ENCODE results near the gene NSD2. TPM values are rescaled to one million over a fixed set of nuclear protein-coding genes. Genes with fewer than 3 reads are reported as not detected.
"Not testable (repeated sequence)": the region's sequence is repeated elsewhere in the genome, so short reads cannot be mapped to it uniquely, and the experiment has no call there.

The NSD2 gene
- total RNA-seq, 1 donor from 2014 or later = 202 TPM

- Mint-ChIP-seq H3K27ac (peak overlapping the region; percentile 75), H3K36me3 (ENCODE audit: low read depth) (peaks cover 31% of the 10 kb centered on the region), H3K27me3 (ENCODE audit: insufficient read depth) (no peaks in the 10 kb centered on the region), H3K4me1 (ENCODE audit: low read depth) (peaks cover 15% of the 10 kb centered on the region), H3K4me3 (no peak overlapping the region), H3K9me3 (no peaks in the 10 kb centered on the region)
- DNase-seq (ENCODE audit: low spot score) = no peak
- intact Hi-C loops (cut with micrococcal nuclease) = loop anchor here (2.0 kb wide), 1 partner anchor 21 kb away; no protein-coding TSS in a partner anchor
Measured at GRCh38 chr4:1833307-1834046, 37.7 kb upstream of the NSD2 start.

GRCh38 chr4:1834047-1834775, 37.0 kb upstream of the NSD2 start:
- Mint-ChIP-seq H3K36me3 (ENCODE audit: low read depth) (peaks cover 35% of the 10 kb centered on the region), H3K4me3 (no peak overlapping the region), H3K4me1 (ENCODE audit: low read depth) (peaks cover 15% of the 10 kb centered on the region), H3K9me3 (no peaks in the 10 kb centered on the region), H3K27ac (peak overlapping the region; percentile 75), H3K27me3 (ENCODE audit: insufficient read depth) (no peaks in the 10 kb centered on the region)
- intact Hi-C loops (cut with micrococcal nuclease) = loop anchor here (2.0 kb wide), 1 partner anchor 21 kb away; no protein-coding TSS in a partner anchor
- DNase-seq (ENCODE audit: low spot score) = no peak

GRCh38 chr4:1835836-1836235, 35.4 kb upstream of the NSD2 start:
- H3K27me3 Mint-ChIP-seq (ENCODE audit: insufficient read depth); H3K9me3 Mint-ChIP-seq; H3K27ac Mint-ChIP-seq; DNase-seq (ENCODE audit: low spot score); H3K4me3 Mint-ChIP-seq: not testable (repeated sequence)
- intact Hi-C loops (cut with micrococcal nuclease) = loop anchor here (2.0 kb wide), 1 partner anchor 19 kb away; no protein-coding TSS in a partner anchor
- peaks cover 12% of the 10 kb centered on the region for H3K4me1 Mint-ChIP-seq (ENCODE audit: low read depth)
- H3K36me3 Mint-ChIP-seq (ENCODE audit: low read depth) = peaks cover 34% of the 10 kb centered on the region

GRCh38 chr4:1836650-1837049, 34.5 kb upstream of the NSD2 start:
- H3K27ac Mint-ChIP-seq = no peak overlapping the region
- H3K4me1 Mint-ChIP-seq (ENCODE audit: low read depth) = peaks cover 12% of the 10 kb centered on the region
- no peak overlapping the region for H3K4me3 Mint-ChIP-seq
- H3K27me3 Mint-ChIP-seq (ENCODE audit: insufficient read depth) = no peaks in the 10 kb centered on the region
- DNase-seq (ENCODE audit: low spot score) = no peak
- peaks cover 29% of the 10 kb centered on the region for H3K36me3 Mint-ChIP-seq (ENCODE audit: low read depth)
- no peaks in the 10 kb centered on the region for H3K9me3 Mint-ChIP-seq
- intact Hi-C loops (cut with micrococcal nuclease) = no loop called here

GRCh38 chr4:1837069-1837468, 34.1 kb upstream of the NSD2 start:
- intact Hi-C loops (cut with micrococcal nuclease) = no loop called here
- DNase-seq (ENCODE audit: low spot score) = no peak
- Mint-ChIP-seq H3K4me3 (no peak overlapping the region), H3K27me3 (ENCODE audit: insufficient read depth) (no peaks in the 10 kb centered on the region), H3K9me3 (no peaks in the 10 kb centered on the region), H3K27ac (no peak overlapping the region), H3K4me1 (ENCODE audit: low read depth) (peaks cover 17% of the 10 kb centered on the region), H3K36me3 (ENCODE audit: low read depth) (peaks cover 27% of the 10 kb centered on the region)

GRCh38 chr4:1839282-1839681, 31.9 kb upstream of the NSD2 start:
- no peak for DNase-seq (ENCODE audit: low spot score)
- Mint-ChIP-seq H3K9me3 (no peaks in the 10 kb centered on the region), H3K27me3 (ENCODE audit: insufficient read depth) (no peaks in the 10 kb centered on the region), H3K4me1 (ENCODE audit: low read depth) (peaks cover 20% of the 10 kb centered on the region), H3K4me3 (no peak overlapping the region), H3K36me3 (ENCODE audit: low read depth) (peaks cover 30% of the 10 kb centered on the region), H3K27ac (no peak overlapping the region)
- intact Hi-C loops (cut with micrococcal nuclease) = no loop called here

GRCh38 chr4:1841201-1841886, 29.8 kb upstream of the NSD2 start:
- no peak overlapping the region for H3K27ac Mint-ChIP-seq
- H3K27me3 Mint-ChIP-seq (ENCODE audit: insufficient read depth) = no peaks in the 10 kb centered on the region

GRCh38 chr4:1841887-1842210, 29.3 kb upstream of the NSD2 start:
- H3K27ac Mint-ChIP-seq = no peak overlapping the region
- intact Hi-C loops (cut with micrococcal nuclease) = no loop called here
- no peak overlapping the region for H3K4me3 Mint-ChIP-seq
- H3K27me3 Mint-ChIP-seq (ENCODE audit: insufficient read depth) = no peaks in the 10 kb centered on the region
- H3K4me1 Mint-ChIP-seq (ENCODE audit: low read depth) = peaks cover 17% of the 10 kb centered on the region
- no peak for DNase-seq (ENCODE audit: low spot score)
- H3K9me3 Mint-ChIP-seq = no peaks in the 10 kb centered on the region
- peaks cover 27% of the 10 kb centered on the region for H3K36me3 Mint-ChIP-seq (ENCODE audit: low read depth)

More at GRCh38 chr4:1841201-1841886, 29.8 kb upstream of the NSD2 start:
- no peak for DNase-seq (ENCODE audit: low spot score)
- intact Hi-C loops (cut with micrococcal nuclease) = no loop called here
- Mint-ChIP-seq H3K4me1 (ENCODE audit: low read depth) (peaks cover 17% of the 10 kb centered on the region), H3K4me3 (no peak overlapping the region), H3K36me3 (ENCODE audit: low read depth) (peaks cover 24% of the 10 kb centered on the region), H3K9me3 (no peaks in the 10 kb centered on the region)

- H3K27ac Mint-ChIP-seq = peak overlapping the region; percentile 14
- no peak overlapping the region for H3K4me3 Mint-ChIP-seq
- peaks cover 17% of the 10 kb centered on the region for H3K4me1 Mint-ChIP-seq (ENCODE audit: low read depth)
Measured at GRCh38 chr4:1842339-1842895, 28.8 kb upstream of the NSD2 start.

GRCh38 chr4:1842993-1843448, 28.2 kb upstream of the NSD2 start:
- H3K4me1 Mint-ChIP-seq (ENCODE audit: low read depth) = peaks cover 17% of the 10 kb centered on the region
- intact Hi-C loops (cut with micrococcal nuclease) = no loop called here
- no peaks in the 10 kb centered on the region for H3K9me3 Mint-ChIP-seq
- H3K27me3 Mint-ChIP-seq (ENCODE audit: insufficient read depth) = no peaks in the 10 kb centered on the region
- no peak overlapping the region for H3K27ac Mint-ChIP-seq
- peaks cover 30% of the 10 kb centered on the region for H3K36me3 Mint-ChIP-seq (ENCODE audit: low read depth)
- no peak overlapping the region for H3K4me3 Mint-ChIP-seq
- DNase-seq (ENCODE audit: low spot score) = no peak

More at GRCh38 chr4:1842339-1842895, 28.8 kb upstream of the NSD2 start:
- H3K36me3 Mint-ChIP-seq (ENCODE audit: low read depth) = peaks cover 30% of the 10 kb centered on the region
- DNase-seq (ENCODE audit: low spot score) = no peak
- intact Hi-C loops (cut with micrococcal nuclease) = no loop called here
- no peaks in the 10 kb centered on the region for H3K9me3 Mint-ChIP-seq
- no peaks in the 10 kb centered on the region for H3K27me3 Mint-ChIP-seq (ENCODE audit: insufficient read depth)

GRCh38 chr4:1843852-1844251, 27.3 kb upstream of the NSD2 start:
- H3K36me3 Mint-ChIP-seq (ENCODE audit: low read depth) = peaks cover 30% of the 10 kb centered on the region
- H3K4me3 Mint-ChIP-seq = no peak overlapping the region
- H3K27ac Mint-ChIP-seq = no peak overlapping the region
- DNase-seq (ENCODE audit: low spot score) = no peak
- H3K27me3 Mint-ChIP-seq (ENCODE audit: insufficient read depth) = no peaks in the 10 kb centered on the region
- intact Hi-C loops (cut with micrococcal nuclease) = no loop called here
- H3K4me1 Mint-ChIP-seq (ENCODE audit: low read depth) = peaks cover 17% of the 10 kb centered on the region
- H3K9me3 Mint-ChIP-seq = no peaks in the 10 kb centered on the region

GRCh38 chr4:1844618-1845017, 26.6 kb upstream of the NSD2 start:
- H3K27ac Mint-ChIP-seq; intact Hi-C loops (cut with micrococcal nuclease); H3K9me3 Mint-ChIP-seq; H3K27me3 Mint-ChIP-seq (ENCODE audit: insufficient read depth); DNase-seq (ENCODE audit: low spot score); H3K4me3 Mint-ChIP-seq: not testable (repeated sequence)
- H3K4me1 Mint-ChIP-seq (ENCODE audit: low read depth) = peaks cover 17% of the 10 kb centered on the region
- H3K36me3 Mint-ChIP-seq (ENCODE audit: low read depth) = peaks cover 22% of the 10 kb centered on the region
